SK-N-MC (cell line): Measurements from ENCODE around the gene ARV1.

Experiments
- DNase-seq: peaks from one replicate; pipeline ENCODE4 v3.0.0-alpha.2; 2011; ENCODE audit warnings: low read depth, low spot score
- H3K27ac ChIP-seq: fragments of 200-600 bp; sonication (generic); 2 replicates; pipeline ENCODE4 v1.5.1; 2016; ENCODE audit warnings: mixed run types
- H3K36me3 ChIP-seq: fragments of 200-600 bp; sonication (generic); 2 replicates; pipeline ENCODE4 v1.6.1; 2017; ENCODE audit warnings: antibody characterized with exemption, low read length, mixed read lengths; ENCODE audit not compliant: insufficient read depth
- H3K4me3 ChIP-seq: fragments of 200-600 bp; sonication (generic); 2 replicates; pipeline ENCODE4 v1.5.1; 2016
- H3K9ac ChIP-seq: fragments of 200-600 bp; sonication (generic); 2 replicates; pipeline ENCODE4 v1.8.0; 2017; ENCODE audit warnings: mixed run types, mixed read lengths; ENCODE audit not compliant: insufficient read length
- H3K9me3 ChIP-seq: fragments of 200-600 bp; sonication (generic); 2 replicates; pipeline ENCODE4 v1.6.1; 2017; ENCODE audit warnings: low read depth, mild to moderate bottlenecking, antibody characterized with exemption, low read length, moderate library complexity, mixed read lengths
- EZH2 ChIP-seq: fragments of 200-600 bp; sonication (generic); IDR thresholded peaks from one replicate; pipeline ENCODE4 v1.6.1; 2017; ENCODE audit warnings: antibody characterized with exemption
- FOXP2 ChIP-seq: optimal IDR thresholded peaks from 2 replicates; pipeline ENCODE3; 2011; ENCODE audit warnings: mild to moderate bottlenecking, moderate library complexity; ENCODE audit not compliant: insufficient read depth; ENCODE audit errors: extremely low read length, control extremely low read depth
- POLR2AphosphoS5 ChIP-seq: IDR thresholded peaks from 2 replicates; pipeline ENCODE4 v1.6.1; 2012; ENCODE audit warnings: mild to moderate bottlenecking, low read depth, low read length, borderline replicate concordance

ARV1 gene

GRCh38 chr1:230978491-230979388 is at the start of gene ARV1, which contains the start of gene TTC13:
TSS of gene ARV1 (plus strand) at chr1:230979094. CDS start at chr1:230979106, 12 bp downstream.
TSS of gene TTC13 (minus strand) at chr1:230978861. CDS start at chr1:230978830, 31 bp downstream.
- Histone ChIP-seq H3K27ac (no peak within 1 kb of the TSS), H3K36me3 (peaks cover 26% of the 10 kb centered on the region), H3K9me3 (no peaks in the 10 kb centered on the region), H3K9ac (peak within 1 kb of the TSS; percentile 82), H3K4me3 (peak within 1 kb of the TSS; percentile 95)
- TF ChIP-seq FOXP2 (no peak), POLR2AphosphoS5 (peak; percentile 89), EZH2 (no peak)
- DNase-seq, result peak; percentile 59

GRCh38 chr1:230930986-230931385 is 47.9 kb upstream of the ARV1 start:
- TF ChIP-seq FOXP2 (no peak), POLR2AphosphoS5 (no peak), EZH2 (no peak)
- no peak overlapping the region for H3K27ac ChIP-seq
- peaks cover 30% of the 10 kb centered on the region for H3K36me3 ChIP-seq
- no peak overlapping the region for H3K9ac ChIP-seq
- DNase-seq, result no peak
- no peak overlapping the region for H3K4me3 ChIP-seq
- H3K9me3 ChIP-seq, result no peaks in the 10 kb centered on the region

GRCh38 chr1:230935852-230936251 is 43.0 kb upstream of the ARV1 start:
- H3K9me3 ChIP-seq, result no peaks in the 10 kb centered on the region
- DNase-seq, result no peak
- no peak overlapping the region for H3K27ac ChIP-seq
- H3K4me3 ChIP-seq, result no peak overlapping the region
- H3K9ac ChIP-seq, result no peak overlapping the region
- peaks cover 7% of the 10 kb centered on the region; the same call in 1 of the 2 replicates for H3K36me3 ChIP-seq
- no peak for TF ChIP-seq EZH2
- TF ChIP-seq FOXP2, result no peak
- TF ChIP-seq POLR2AphosphoS5, result no peak

GRCh38 chr1:230936475-230936874 is 42.4 kb upstream of the ARV1 start:
- H3K4me3 ChIP-seq, result no peak overlapping the region
- TF ChIP-seq EZH2 (no peak), POLR2AphosphoS5 (no peak), FOXP2 (no peak)
- no peaks in the 10 kb centered on the region for H3K9me3 ChIP-seq
- H3K36me3 ChIP-seq, result peaks cover 2% of the 10 kb centered on the region; the same call in 1 of the 2 replicates
- H3K9ac ChIP-seq, result no peak overlapping the region
- H3K27ac ChIP-seq, result no peak overlapping the region
- no peak for DNase-seq

GRCh38 chr1:230937371-230937770 is 41.5 kb upstream of the ARV1 start:
- TF ChIP-seq POLR2AphosphoS5 (no peak), EZH2 (no peak), FOXP2 (no peak)
- Histone ChIP-seq H3K27ac (no peak overlapping the region), H3K9me3 (no peaks in the 10 kb centered on the region), H3K4me3 (no peak overlapping the region), H3K36me3 (no peaks in the 10 kb centered on the region), H3K9ac (no peak overlapping the region)
- no peak for DNase-seq

GRCh38 chr1:230938924-230939368 is 39.9 kb upstream of the ARV1 start:
- Histone ChIP-seq H3K9me3 (no peaks in the 10 kb centered on the region), H3K27ac (no peak overlapping the region), H3K4me3 (no peak overlapping the region), H3K9ac (no peak overlapping the region), H3K36me3 (peaks cover 6% of the 10 kb centered on the region)
- no peak for DNase-seq
- TF ChIP-seq EZH2, result no peak
- TF ChIP-seq POLR2AphosphoS5, result no peak
- no peak for TF ChIP-seq FOXP2

GRCh38 chr1:230939806-230940489 is 38.9 kb upstream of the ARV1 start:
- peaks cover 9% of the 10 kb centered on the region for H3K36me3 ChIP-seq
- no peaks in the 10 kb centered on the region for H3K9me3 ChIP-seq
- no peak overlapping the region for H3K4me3 ChIP-seq
- no peak for TF ChIP-seq EZH2
- H3K9ac ChIP-seq, result no peak overlapping the region
- no peak for DNase-seq
- H3K27ac ChIP-seq, result no peak overlapping the region

GRCh38 chr1:230940848-230941247 is 38.0 kb upstream of the ARV1 start:
- Histone ChIP-seq H3K9me3 (no peaks in the 10 kb centered on the region), H3K36me3 (peaks cover 14% of the 10 kb centered on the region)
- no peak for DNase-seq

More at GRCh38 chr1:230940848-230941247, 38.0 kb upstream of the ARV1 start:
- H3K27ac ChIP-seq, result no peak overlapping the region
- H3K9ac ChIP-seq, result no peak overlapping the region
- no peak overlapping the region for H3K4me3 ChIP-seq
- no peak for TF ChIP-seq FOXP2
- TF ChIP-seq EZH2, result no peak
- TF ChIP-seq POLR2AphosphoS5, result no peak
